Activated CD4-positive, alpha-beta T cell treated with anti-CD3 and anti-CD28 coated beads, Interleukin-10, Interleukin-2, amounts not matched to agents 100 ng/mL and 50 ng/mL, durations not matched to agents 16 hours and 8 hours (primary cell): Measurements from ENCODE around the gene APOBEC3B.
"Not testable (repeated sequence)": the region's sequence is repeated elsewhere in the genome, so short reads cannot be mapped to it uniquely, and the experiment has no call there.

Experiments
- DNase-seq: peaks from one replicate; pipeline ENCODE4 v3.0.0-alpha.2; 2020

Gene APOBEC3B

GRCh38 chr22:38968801-38969200, 13.3 kb upstream of the APOBEC3B start:
- no peak for DNase-seq

DNA sequence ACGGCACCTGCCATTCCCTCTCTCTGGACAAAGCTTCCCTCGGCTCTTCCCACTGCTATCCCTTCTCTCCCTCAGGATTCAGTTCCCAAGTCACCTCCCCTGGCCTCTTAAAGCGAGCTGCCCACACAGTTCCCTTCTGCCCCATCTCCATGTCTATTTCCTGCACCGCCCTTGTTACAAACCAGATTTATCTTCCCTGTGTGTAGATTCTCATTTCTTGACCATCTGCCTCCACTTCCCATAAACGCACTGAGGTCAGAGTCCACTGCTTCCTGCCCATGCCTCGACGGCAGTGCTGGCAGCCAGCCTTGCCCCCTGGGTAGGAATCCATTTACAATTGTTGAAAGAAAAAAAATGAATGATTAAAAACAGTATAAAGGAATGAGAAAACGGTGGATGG, 11.6 kb upstream of the APOBEC3B start:
- DNase-seq: no peak

DNA sequence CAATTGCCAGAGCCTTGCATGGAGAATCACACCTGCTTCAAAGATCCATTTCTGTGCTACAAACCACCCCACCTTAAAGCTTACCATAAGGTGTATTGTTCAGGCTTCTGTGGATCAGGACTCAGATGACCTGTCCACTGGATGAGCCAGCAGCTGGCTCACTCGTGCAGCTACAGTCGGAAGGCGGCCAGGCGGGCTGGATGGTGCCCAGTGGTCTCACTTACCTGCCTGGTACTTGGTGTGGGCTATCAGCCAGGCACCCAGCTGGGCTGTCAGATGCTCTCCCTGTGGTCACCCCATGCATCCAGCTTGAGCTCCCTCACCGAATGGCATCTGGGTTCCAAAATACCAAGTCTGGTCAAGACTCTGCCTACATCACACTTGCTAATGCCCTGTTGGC, 10.9 kb upstream of the APOBEC3B start:
- DNase-seq: no peak

- DNase-seq: no peak
Measured at GRCh38 chr22:38971791-38972190, 10.4 kb upstream of the APOBEC3B start.

DNA sequence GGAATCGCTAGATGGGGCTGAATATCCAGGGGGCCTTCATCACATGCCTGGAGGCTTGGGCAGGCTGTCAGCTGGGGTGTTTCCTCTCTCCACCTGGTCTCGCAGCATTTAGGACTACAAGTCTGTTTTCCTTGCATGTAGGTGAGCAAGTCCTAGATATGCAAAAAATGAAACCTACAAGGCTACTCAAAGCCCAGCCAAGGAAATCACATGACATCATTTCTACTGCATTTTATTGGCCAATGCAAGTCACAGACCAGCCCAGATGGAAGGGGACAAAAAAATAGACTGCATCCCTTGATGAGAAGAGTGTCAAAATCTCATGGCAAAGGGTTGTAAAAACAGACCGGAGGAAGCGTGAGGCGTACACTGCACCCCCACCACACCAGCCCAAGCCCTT, 9.6 kb upstream of the APOBEC3B start:
- DNase-seq: no peak

GRCh38 chr22:38973289-38974169, 8.6 kb upstream of the APOBEC3B start:
- DNase-seq: peak; percentile 46

GRCh38 chr22:38974170-38974825, 7.8 kb upstream of the APOBEC3B start:
- no peak for DNase-seq

GRCh38 chr22:38974826-38975175, 7.3 kb upstream of the APOBEC3B start:
- DNase-seq: no peak

- not testable (repeated sequence) for DNase-seq
Measured at GRCh38 chr22:38977289-38977688, 4.9 kb upstream of the APOBEC3B start.

DNA sequence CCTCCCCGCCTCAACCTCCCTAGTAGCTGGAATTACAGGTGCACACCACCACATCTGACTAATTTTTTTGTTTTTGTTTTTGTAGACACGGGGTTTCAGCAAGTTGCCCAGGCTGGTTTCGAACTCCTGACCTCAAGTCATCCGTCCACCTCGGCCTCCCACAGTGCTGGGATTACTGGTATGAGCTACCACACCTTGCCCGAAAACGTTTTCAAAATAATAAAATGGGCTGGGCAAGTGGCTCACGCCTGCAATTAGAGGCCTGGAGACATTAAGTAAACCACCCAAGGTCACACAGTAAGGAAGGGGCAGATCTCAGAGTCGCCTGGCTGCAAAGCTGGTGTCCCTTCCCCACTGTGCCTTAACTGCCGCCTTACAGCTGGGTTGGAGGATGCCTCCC, 1.6 kb upstream of the APOBEC3B start:
- DNase-seq: not testable (repeated sequence)

DNA sequence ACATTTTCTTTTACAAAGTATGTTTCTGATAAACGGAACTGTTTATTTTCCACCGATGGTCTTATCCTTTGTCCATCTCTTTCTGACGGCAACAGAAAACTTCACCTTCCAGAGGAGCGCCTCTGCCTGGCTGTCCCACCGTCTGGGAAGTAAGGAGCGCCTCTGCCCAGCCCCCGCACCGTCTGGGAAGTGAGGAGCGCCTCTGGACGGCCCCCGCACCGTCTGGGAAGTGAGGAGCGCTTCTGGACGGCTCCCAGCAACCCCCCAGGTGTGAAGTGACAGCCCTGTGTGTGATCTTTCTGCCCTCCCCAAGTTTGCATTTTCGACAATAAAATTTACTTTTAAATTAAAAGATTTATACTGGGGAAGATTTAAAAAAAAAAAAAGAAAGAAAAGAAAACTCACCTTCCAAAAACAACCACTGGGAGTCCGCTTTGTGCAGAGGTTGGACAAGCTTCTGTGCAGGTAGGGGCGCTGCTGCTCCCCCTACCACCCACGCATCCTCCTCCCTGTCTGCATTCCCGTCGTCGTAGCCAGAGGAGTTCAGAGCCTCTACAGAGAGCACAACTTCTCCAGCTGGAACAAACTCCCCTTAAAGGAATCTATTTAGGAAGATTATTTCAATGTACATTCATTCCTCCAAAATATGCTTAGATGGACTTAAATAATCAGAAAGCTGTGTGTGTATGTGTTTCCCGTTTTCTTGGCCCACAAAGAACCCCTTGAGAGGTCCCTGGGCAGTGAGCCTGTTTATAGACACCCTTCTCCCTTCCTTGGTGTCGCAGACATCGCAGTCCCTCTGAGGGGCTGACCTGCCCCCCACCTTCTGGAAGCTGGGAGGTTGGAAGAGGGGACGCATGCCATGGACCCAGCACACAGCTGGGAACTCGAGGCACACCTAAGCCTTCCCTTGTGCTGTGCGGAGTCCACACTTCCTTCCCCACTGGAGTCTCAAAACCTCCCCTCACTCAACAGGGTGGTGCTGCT, 849 bp upstream of the APOBEC3B start:
- DNase-seq: no peak

- no peak for DNase-seq
Measured at GRCh38 chr22:38984224-38984623, 2.1 kb downstream of the APOBEC3B start.

GRCh38 chr22:38984784-38985757, 2.9 kb downstream of the APOBEC3B start:
- peak; percentile 84 for DNase-seq

DNA sequence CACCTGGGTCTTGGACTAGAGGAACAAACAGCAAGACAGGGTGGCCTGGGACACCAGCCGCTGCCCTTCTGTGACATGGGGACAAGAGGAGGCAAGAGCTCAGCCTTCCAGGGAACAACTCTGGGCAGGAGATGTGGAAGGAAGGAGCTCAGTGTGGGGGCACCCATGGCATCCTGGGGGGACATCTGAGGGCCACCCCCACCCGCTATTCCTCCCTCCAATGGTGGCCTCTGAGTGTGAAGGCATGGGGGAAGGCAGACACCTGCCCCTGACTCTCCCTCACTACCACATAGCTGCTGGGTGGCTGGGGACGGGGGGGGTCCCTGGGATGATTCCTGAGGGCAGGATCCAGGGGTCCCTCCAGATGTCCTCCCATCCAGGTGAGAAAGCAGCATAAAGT, 4.5 kb downstream of the APOBEC3B start:
- no peak for DNase-seq

DNA sequence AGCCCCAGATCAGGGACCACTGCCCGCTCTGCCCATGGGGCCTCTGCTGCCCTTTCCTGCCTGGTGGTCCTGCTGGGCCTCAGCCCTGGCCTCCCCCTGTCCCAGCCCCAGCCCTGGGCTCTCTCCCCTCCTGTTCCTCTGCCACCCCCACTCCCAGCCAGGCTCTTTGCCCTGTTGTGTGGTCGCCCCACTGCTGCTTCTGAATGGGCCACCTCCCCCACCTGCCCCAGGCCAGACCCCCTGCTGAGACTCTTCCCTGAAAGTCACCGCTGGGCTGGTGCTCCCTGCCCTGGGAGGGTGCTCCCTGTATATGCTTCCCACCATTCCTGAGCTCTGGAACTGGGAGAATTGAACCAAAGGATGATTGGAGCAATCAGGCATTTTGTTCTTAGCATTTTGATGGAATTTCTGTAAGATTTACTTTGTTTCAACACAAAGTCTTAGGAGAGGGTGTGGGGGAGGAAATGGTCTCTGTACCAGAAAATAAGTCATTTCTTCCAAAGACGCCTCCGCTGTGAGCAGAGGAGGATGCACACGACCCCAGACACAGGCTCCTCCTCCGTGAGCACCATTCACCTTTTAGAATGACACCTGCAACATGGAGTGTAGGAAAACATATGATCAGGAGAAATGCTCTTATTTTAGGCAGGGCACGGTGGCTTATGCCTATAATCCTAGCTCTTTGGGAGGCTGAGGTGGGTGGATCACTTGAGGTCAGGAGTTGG, 5.2 kb downstream of the APOBEC3B start:
- DNase-seq: no peak

DNA sequence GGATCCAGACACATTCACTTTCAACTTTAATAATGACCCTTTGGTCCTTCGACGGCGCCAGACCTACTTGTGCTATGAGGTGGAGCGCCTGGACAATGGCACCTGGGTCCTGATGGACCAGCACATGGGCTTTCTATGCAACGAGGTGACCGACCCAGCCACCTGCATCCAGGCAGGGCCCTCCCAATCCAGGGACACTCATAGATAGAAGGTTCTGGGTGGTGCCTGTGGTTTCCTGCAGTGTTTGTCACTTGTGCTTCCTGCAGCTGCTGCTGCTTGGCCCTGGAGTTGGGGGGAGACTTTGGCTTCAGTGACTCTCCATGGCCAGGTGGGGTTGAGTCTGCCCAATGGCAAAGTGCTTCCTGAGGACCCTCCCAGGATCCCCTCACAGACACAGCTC, 7.3 kb downstream of the APOBEC3B start:
- DNase-seq: no peak

GRCh38 chr22:38992871-38993371, 10.8 kb downstream of the APOBEC3B start:
- DNase-seq: not testable (repeated sequence)

DNA sequence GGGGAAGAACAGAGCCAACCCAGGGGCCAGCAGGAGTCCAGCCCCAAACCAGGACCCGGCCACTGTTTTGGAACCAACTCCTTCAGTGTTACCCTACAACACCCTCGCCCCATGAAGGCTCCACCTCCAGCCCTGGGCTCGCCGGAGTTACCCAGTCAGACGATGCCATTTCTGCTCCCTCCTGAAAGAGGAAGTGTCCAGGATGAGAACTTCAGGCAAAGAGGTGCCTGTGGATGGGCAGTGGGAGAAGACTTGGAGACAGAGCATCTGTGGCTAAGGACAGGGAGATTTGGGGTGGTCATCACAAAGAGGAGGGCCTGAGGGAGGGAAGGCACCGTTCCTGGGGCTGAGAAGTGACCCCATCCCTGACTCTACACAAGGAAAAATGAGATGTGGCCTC, 14.0 kb downstream of the APOBEC3B start:
- DNase-seq: no peak

DNA sequence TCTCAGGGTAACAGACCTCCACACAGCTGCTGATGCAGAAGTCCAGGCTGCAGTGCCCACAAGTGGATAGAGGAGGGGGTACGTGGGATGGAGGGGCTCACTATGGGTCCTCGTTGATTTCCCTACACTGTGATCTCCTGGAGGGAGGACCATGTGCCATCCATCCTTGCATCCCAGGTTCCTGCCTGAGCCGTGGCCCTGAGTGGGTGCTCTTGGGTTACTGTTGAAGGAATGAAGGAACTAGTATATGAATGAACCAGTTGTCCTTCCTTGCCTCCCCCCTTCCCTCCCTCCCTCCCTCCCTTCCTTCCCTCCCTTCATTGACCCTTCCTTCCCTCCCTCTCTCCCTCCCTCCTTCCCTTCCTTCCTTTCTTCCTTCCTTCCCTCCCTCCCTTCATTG, 15.4 kb downstream of the APOBEC3B start:
- no peak for DNase-seq

DNA sequence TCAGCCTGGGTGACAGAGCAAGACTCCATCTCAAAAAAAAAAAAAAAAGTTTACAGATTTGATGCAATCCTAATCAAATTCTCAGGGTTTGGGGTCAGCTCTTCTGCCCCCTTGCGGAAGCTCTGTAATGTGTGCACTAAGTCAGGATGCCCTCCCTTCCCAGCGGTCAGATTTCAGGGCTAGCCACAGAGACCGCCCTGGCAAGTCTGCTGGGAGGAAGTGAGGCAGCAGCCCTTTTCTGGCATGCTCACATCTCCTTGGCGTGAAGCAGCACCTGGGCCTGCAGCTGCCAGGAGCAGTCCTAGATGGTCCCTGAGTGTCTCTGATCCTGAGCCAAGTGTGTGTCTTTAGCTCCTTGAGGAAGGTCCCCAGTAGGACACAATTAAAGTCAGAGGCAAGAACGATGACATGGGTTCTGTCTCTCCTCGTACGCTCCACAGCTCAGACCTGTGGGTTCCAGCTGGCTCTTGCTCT, 21.1 kb downstream of the APOBEC3B start:
- DNase-seq: peak; percentile 88

DNA sequence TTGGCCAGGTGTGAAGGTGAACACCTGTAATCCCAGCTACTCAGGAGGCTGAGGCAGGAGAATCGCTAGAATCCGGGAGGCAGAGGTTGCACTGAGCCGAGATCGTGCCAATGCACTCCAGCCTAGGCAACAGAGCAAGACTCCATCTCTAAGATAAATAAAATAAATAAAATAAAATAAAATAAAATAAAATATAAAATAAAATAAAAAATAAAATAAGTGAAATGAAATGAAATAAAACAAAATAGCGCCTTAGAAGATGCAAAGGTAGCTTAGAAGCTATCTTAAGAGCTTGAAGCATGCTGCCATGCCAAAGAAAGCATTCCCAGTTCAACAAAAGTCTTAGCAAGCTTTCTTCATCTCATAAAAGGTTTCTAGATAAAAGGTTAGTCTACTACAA, 25.0 kb downstream of the APOBEC3B start:
- no peak for DNase-seq
